ENCODE data around the gene RAP2A. TPM values are rescaled to one million over a fixed set of nuclear protein-coding genes. Genes with fewer than 3 reads are reported as not detected.

The RAP2A gene
- total and polyA plus RNA-seq, 4 donors, result 3.1 to 37.2 (median 6.7) TPM

GRCh38 chr13:97408938-97409337 is 25.0 kb upstream of the RAP2A start:
- Histone ChIP-seq H3K36me3 (ENCODE audit: control insufficient read depth in 4 of 4, insufficient read depth in 3 of 4, low read depth in 1 of 4, low read length in 3 of 4) (no peaks in the 10 kb centered on the region), H3K27ac (ENCODE audit: low read depth in 1 of 2, low read length in 2 of 2) (no peak overlapping the region), H3K9me3 (ENCODE audit: control insufficient read depth in 4 of 4, low read length in 3 of 4) (no peaks in the 10 kb centered on the region), H3K27me3 (ENCODE audit: control insufficient read depth in 4 of 4, insufficient read depth in 4 of 4, low read length in 3 of 4) (no peaks in the 10 kb centered on the region), H3K9ac (ENCODE audit: low read depth in 1 of 2, low read length in 2 of 2) (no peak overlapping the region), H3K4me3 (ENCODE audit: low read depth in 1 of 3, low read length in 3 of 3) (no peak overlapping the region), H3K4me1 (ENCODE audit: control insufficient read depth in 4 of 4, insufficient read depth in 4 of 4, low read length in 3 of 4) (no peaks in the 10 kb centered on the region)
- WGBS, result 96% methylated on average over 2 of the region's 2 CpGs
- no peak for DNase-seq (ENCODE audit: low spot score)
- TF ChIP-seq EGR1 (IDR thresholded peaks at IDR 0.05; ENCODE audit: low read depth in 2 of 2), result no peak
- TF ChIP-seq GABPA (IDR thresholded peaks at IDR 0.05 in 1 of 2, conservative IDR thresholded peaks at IDR 0.05 in 1 of 2), result no peak
- no peak for TF ChIP-seq NR2F2 (IDR thresholded peaks at IDR 0.05)
- TF ChIP-seq FOXA1 (IDR thresholded peaks at IDR 0.05), result no peak
- TF ChIP-seq, protein P1, sequence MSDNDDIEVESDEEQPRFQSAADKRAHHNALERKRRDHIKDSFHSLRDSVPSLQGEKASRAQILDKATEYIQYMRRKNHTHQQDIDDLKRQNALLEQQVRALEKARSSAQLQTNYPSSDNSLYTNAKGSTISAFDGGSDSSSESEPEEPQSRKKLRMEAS (IDR thresholded peaks at IDR 0.05), result no peak
- TF ChIP-seq JUND (IDR thresholded peaks at IDR 0.05), result no peak
- no peak for TF ChIP-seq RXRA (IDR thresholded peaks at IDR 0.05)

GRCh38 chr13:97411984-97412383 is 22.0 kb upstream of the RAP2A start:
- Histone ChIP-seq H3K9me3 (ENCODE audit: control insufficient read depth in 4 of 4, low read length in 3 of 4) (no peaks in the 10 kb centered on the region), H3K27ac (ENCODE audit: low read depth in 1 of 2, low read length in 2 of 2) (no peak overlapping the region), H3K9ac (ENCODE audit: low read depth in 1 of 2, low read length in 2 of 2) (no peak overlapping the region), H3K27me3 (ENCODE audit: control insufficient read depth in 4 of 4, insufficient read depth in 4 of 4, low read length in 3 of 4) (no peaks in the 10 kb centered on the region), H3K4me1 (ENCODE audit: control insufficient read depth in 4 of 4, insufficient read depth in 4 of 4, low read length in 3 of 4) (no peaks in the 10 kb centered on the region), H3K4me3 (ENCODE audit: low read depth in 1 of 3, low read length in 3 of 3) (no peak overlapping the region), H3K36me3 (ENCODE audit: control insufficient read depth in 4 of 4, insufficient read depth in 3 of 4, low read depth in 1 of 4, low read length in 3 of 4) (no peaks in the 10 kb centered on the region)
- WGBS, result 86% methylated on average over 6 of the region's 6 CpGs
- no peak for TF ChIP-seq REST (IDR thresholded peaks at IDR 0.05)
- TF ChIP-seq SP1 (IDR thresholded peaks at IDR 0.05), result no peak
- no peak for TF ChIP-seq HNF4A (conservative IDR thresholded peaks at IDR 0.05)
- no peak for TF ChIP-seq YY1 (IDR thresholded peaks at IDR 0.05)
- DNase-seq (ENCODE audit: low spot score), result no peak

DNA sequence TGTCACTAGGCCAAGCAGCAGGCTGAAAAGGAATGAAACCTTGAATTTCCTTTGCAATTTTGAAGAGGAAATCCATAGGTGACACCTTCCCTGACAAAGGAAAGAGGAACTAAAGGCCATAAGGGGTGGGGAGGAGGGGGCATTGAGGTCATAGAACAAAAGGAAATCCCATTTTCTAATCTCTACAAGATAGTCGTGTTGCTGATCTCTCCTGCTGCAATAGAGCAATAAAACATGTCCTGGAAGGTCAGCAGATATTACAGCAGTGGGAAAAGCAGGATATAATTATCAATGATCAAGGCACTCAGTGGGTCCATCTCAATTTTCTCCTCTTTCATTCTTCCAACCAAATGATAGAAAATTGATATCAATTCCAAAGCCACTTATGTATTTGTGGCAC is 20.3 kb upstream of the RAP2A start:
- Histone ChIP-seq H3K4me1 (ENCODE audit: control insufficient read depth in 4 of 4, insufficient read depth in 4 of 4, low read length in 3 of 4) (no peaks in the 10 kb centered on the region), H3K9me3 (ENCODE audit: control insufficient read depth in 4 of 4, low read length in 3 of 4) (no peaks in the 10 kb centered on the region), H3K36me3 (ENCODE audit: control insufficient read depth in 4 of 4, insufficient read depth in 3 of 4, low read depth in 1 of 4, low read length in 3 of 4) (no peaks in the 10 kb centered on the region), H3K27ac (ENCODE audit: low read depth in 1 of 2, low read length in 2 of 2) (no peak overlapping the region), H3K9ac (ENCODE audit: low read depth in 1 of 2, low read length in 2 of 2) (no peak overlapping the region), H3K27me3 (ENCODE audit: control insufficient read depth in 4 of 4, insufficient read depth in 4 of 4, low read length in 3 of 4) (no peaks in the 10 kb centered on the region), H3K4me3 (ENCODE audit: low read depth in 1 of 3, low read length in 3 of 3) (no peak overlapping the region)
- no peak for TF ChIP-seq FOXA1 (IDR thresholded peaks at IDR 0.05)
- DNase-seq (ENCODE audit: low spot score), result no peak
- WGBS, result 45% methylated on average over 1 of the region's 1 CpG

DNA sequence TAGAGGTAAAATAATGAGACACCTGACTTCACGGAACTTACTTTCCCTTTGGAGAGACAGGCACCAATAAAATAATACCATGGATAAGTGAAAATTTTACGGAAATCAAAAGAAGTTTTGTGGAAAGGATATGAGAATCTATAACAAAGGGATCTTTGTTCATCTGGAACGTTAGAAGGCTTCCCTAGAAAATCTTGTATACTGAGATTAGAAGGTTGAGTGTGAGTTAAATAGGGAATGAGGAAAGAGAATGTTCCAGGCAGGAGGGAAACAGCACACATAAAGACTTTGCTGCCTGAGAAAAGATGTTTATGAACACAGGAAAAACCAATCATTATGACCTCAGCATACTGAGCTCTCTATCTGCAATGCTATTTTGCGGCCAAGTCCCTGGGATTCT is 19.6 kb upstream of the RAP2A start:
- Histone ChIP-seq H3K9me3 (ENCODE audit: control insufficient read depth in 4 of 4, low read length in 3 of 4) (no peaks in the 10 kb centered on the region), H3K4me1 (ENCODE audit: control insufficient read depth in 4 of 4, insufficient read depth in 4 of 4, low read length in 3 of 4) (no peaks in the 10 kb centered on the region), H3K4me3 (ENCODE audit: low read depth in 1 of 3, low read length in 3 of 3) (no peak overlapping the region), H3K36me3 (ENCODE audit: control insufficient read depth in 4 of 4, insufficient read depth in 3 of 4, low read depth in 1 of 4, low read length in 3 of 4) (no peaks in the 10 kb centered on the region), H3K27me3 (ENCODE audit: control insufficient read depth in 4 of 4, insufficient read depth in 4 of 4, low read length in 3 of 4) (no peaks in the 10 kb centered on the region), H3K27ac (ENCODE audit: low read depth in 1 of 2, low read length in 2 of 2) (no peak overlapping the region), H3K9ac (ENCODE audit: low read depth in 1 of 2, low read length in 2 of 2) (no peak overlapping the region)
- DNase-seq (ENCODE audit: low spot score), result no peak
- TF ChIP-seq, protein P2, sequence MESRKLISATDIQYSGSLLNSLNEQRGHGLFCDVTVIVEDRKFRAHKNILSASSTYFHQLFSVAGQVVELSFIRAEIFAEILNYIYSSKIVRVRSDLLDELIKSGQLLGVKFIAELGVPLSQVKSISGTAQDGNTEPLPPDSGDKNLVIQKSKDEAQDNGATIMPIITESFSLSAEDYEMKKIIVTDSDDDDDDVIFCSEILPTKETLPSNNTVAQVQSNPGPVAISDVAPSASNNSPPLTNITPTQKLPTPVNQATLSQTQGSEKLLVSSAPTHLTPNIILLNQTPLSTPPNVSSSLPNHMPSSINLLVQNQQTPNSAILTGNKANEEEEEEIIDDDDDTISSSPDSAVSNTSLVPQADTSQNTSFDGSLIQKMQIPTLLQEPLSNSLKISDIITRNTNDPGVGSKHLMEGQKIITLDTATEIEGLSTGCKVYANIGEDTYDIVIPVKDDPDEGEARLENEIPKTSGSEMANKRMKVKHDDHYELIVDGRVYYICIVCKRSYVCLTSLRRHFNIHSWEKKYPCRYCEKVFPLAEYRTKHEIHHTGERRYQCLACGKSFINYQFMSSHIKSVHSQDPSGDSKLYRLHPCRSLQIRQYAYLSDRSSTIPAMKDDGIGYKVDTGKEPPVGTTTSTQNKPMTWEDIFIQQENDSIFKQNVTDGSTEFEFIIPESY (IDR thresholded peaks at IDR 0.05), result no peak
- TF ChIP-seq, protein P3, sequence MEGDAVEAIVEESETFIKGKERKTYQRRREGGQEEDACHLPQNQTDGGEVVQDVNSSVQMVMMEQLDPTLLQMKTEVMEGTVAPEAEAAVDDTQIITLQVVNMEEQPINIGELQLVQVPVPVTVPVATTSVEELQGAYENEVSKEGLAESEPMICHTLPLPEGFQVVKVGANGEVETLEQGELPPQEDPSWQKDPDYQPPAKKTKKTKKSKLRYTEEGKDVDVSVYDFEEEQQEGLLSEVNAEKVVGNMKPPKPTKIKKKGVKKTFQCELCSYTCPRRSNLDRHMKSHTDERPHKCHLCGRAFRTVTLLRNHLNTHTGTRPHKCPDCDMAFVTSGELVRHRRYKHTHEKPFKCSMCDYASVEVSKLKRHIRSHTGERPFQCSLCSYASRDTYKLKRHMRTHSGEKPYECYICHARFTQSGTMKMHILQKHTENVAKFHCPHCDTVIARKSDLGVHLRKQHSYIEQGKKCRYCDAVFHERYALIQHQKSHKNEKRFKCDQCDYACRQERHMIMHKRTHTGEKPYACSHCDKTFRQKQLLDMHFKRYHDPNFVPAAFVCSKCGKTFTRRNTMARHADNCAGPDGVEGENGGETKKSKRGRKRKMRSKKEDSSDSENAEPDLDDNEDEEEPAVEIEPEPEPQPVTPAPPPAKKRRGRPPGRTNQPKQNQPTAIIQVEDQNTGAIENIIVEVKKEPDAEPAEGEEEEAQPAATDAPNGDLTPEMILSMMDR (IDR thresholded peaks at IDR 0.05; ENCODE audit: low read depth, low read length, missing input control), result no peak
- TF ChIP-seq TAF1 (conservative IDR thresholded peaks at IDR 0.05), result no peak
- no peak for TF ChIP-seq FOXA1 (IDR thresholded peaks at IDR 0.05)
- no peak for TF ChIP-seq FOXA2 (IDR thresholded peaks at IDR 0.05)
- WGBS, result 69% methylated on average over 4 of the region's 4 CpGs

Measured in liver (tissue), 9 donors.